Measurements from ENCODE around the gene ROR1.
A peak's percentile ranks its signal among the peaks of the same experiment; 100 is the strongest.

The ROR1 gene

DNA sequence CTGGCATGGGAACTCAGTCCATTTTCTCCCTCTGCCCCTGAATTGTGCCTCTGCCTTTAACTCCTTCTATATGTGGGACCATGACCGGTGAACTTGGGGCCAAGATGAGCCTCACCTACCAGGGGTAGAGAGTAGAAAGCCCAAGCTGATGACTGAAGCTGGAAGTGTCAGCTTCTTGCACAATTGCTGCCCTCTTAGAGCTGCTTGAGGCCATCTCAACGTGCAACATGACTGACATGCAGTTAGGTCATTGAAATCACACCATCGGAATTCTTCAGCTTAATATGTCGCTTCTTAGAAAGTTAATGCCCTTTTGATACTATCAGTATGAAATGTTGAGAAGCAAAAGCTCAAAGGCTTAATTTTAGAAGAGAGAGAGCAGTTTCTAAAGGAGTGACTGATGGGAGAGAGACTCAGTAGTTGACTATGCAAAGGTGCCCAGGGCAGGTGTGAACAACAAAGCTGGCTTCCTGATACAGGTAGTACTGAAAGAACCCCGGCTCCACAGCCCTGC, 340.3 kb downstream of the ROR1 start:
- DNase-seq, result no peak

GRCh38 chr1:64116537-64116936, 342.7 kb downstream of the ROR1 start:
- no peak for DNase-seq

GRCh38 chr1:64117492-64117891, 343.7 kb downstream of the ROR1 start:
- DNase-seq, result no peak

GRCh38 chr1:64121766-64122385, 348.1 kb downstream of the ROR1 start:
- no peak for DNase-seq

GRCh38 chr1:64122588-64122987, 348.8 kb downstream of the ROR1 start:
- no peak for DNase-seq

DNA sequence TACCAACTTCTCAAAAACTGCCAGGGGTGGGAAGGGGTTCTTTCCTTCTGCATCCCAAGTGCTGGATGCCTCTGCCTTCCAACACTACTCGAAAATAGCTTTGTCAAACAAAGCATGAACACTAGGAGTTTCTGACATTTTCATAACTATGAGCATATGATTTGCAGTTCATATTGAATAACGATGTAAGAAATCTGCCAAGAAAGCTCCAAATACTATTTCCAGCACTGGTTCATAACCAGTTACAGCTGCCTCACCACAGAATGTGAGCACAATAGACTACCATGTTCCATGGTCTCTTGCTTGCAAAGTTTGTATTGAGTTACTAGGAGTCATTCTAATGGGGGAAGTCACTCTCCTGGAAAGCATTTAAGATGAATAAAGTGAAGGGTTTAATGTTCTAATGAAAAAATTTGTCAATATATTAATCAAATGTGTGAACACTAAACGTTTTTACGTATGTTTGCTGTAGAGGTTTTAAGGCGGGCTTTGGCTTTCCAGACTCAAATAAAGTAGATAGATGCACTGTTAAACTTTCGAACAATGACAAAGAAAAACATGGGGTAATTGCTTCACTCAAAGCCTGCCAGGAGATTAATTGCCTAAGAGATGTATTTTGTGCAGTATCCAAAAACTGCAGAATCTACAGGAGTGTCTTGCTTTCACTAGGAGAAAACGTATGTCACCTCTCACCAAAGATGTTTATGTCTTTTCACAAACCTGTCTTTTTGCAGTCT, 351.1 kb downstream of the ROR1 start:
- DNase-seq, result no peak

DNA sequence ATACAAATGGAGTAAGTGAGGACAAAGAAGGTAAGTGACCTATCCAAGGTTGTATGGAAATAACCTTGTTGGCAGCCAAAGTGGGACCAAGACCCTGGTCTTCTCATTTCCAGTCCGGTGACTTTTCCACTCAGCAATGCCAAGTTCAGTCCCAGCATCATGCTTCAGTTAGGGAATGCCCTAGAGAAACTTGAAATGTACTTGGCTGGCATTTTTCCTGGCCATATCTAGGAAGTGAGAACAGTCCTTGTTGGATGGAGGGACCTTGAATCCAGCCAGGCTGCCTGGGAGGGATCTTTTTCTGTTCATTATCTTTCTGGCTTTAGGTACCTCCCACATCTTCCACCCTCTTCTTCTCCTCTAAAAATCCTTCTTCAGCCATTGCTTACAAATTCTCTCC, 352.8 kb downstream of the ROR1 start:
- DNase-seq, result no peak

DNA sequence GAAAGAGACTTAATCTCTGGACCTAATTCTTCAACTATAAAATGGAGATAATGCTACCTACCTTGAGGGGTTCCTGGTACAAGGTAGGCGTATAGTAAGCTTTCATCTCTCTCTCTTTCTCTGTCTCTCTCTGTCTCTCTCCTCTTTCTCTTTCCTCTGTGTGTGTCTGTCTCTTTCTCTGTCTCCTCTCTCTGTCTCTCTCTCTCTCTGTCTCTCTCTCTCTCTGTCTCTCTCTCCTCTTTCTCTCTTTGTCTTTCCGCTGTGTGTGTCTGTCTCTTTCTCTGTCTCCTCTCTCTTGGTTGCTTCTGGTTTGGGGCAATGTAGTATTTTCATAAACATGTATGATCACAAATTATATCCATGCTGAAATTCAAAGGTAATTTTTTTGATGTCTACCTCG, 353.5 kb downstream of the ROR1 start:
- DNase-seq, result no peak

- DNase-seq, result no peak
Observed at GRCh38 chr1:64129701-64130100, 355.9 kb downstream of the ROR1 start.

DNA sequence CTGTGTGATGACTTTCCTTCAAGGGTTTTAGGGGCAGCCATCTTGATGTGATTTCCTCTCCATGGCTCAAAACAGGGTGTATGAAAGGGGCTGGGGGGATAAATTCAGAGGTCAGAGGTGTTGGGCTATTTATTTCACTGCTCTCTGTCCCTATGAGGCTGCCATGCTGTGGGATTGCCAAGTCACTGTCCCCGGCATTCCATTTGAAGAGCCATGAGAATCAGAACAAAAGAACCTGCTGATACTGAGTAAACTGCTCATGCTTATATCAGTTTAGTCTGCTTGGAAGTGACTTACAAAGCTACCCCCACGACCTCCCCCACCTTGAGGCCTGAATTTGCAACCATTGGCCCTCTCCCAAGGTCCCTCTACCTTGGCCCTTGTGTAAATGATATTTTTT, 357.3 kb downstream of the ROR1 start:
- no peak for DNase-seq

GRCh38 chr1:64133036-64133435, 359.2 kb downstream of the ROR1 start:
- DNase-seq, result no peak

DNA sequence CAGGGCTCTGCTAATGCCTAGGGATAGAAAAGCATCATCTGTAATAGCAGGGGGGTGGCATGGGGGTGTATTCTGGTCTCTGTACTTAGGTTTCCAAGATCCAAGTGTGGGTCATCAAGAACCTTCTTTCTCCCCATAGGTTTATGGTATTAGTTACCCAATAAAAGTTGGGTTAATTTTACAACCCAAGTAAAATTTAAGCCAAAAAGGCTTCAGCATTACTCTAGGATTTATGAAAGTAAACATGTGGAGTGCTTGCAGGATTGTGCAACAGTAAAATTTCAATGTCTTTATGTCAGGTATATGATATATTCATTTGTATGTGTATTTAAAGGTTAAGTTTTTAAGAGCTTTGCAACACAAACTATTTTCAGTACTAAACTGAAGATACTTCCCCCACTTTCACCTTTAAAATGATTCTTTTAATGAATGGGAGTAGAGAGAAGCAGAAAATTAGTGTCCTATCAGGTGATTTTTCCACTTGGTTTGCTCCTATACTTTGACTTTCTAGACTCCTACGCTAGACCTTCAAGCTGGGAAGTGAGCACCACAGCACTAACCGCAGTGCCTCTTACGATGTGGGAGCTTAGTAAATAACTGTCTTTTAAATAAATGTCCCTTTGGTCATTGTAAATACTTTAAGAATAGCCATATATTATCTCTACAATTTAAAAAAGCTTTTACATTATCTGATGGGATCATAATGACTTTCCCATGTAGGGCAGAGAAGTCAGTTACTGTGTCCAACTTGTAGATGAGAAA, 361.8 kb downstream of the ROR1 start:
- no peak for DNase-seq

DNA sequence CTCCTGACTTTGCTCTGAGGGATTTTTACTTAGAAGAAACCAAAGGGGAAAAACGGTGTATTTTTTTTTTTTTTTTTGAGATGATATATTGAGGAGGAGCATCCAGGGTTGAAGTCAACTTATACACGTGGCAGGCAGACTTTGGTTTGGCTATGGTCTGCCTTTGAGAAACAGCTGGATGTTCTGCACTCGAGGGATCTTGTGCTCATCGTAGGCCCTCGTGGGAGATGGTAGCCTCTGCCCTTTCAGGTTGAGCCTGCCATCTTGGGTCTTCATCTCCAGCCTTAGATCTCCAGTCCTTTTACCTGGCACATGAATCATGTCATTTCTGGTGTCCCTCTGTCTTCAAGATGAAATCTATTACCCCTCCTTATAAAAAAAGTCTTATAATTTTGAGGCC, 362.5 kb downstream of the ROR1 start:
- DNase-seq, result no peak

- peak; percentile 75 to 77 for DNase-seq
Observed at GRCh38 chr1:64136752-64137411, 363.1 kb downstream of the ROR1 start.

DNA sequence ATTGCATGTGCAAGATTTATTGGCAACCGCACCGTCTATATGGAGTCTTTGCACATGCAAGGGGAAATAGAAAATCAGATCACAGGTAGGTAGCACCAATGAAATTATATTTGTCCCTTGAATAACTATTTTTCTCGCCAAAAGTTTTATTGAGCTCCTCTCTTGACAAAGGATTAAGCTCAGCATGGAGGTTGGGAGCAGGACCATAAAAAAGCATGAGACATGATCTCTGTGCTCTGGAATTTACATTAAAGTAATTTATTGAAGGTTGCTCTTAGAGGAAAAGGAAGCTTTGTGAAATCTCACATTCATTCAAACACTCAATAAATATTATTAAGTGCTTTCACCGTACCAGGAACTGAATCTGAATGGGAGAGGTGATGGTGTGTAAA, 363.6 kb downstream of the ROR1 start:
- no peak for DNase-seq

DNA sequence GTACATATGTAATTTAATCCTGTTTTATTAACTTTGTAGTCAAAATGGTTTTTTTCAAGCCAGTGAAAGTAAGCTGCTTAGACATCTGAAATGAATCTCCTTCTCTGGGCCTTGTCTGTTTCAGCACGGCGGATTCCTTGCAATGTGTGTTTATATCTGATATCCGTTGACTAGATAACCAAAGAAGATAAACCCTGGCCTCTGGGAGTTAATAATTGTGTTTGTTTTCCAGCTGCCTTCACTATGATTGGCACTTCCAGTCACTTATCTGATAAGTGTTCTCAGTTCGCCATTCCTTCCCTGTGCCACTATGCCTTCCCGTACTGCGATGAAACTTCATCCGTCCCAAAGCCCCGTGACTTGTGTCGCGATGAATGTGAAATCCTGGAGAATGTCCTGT, 366.1 kb downstream of the ROR1 start:
- DNase-seq, result no peak

- no peak for DNase-seq
Observed at GRCh38 chr1:64140596-64140995, 366.8 kb downstream of the ROR1 start.

DNA sequence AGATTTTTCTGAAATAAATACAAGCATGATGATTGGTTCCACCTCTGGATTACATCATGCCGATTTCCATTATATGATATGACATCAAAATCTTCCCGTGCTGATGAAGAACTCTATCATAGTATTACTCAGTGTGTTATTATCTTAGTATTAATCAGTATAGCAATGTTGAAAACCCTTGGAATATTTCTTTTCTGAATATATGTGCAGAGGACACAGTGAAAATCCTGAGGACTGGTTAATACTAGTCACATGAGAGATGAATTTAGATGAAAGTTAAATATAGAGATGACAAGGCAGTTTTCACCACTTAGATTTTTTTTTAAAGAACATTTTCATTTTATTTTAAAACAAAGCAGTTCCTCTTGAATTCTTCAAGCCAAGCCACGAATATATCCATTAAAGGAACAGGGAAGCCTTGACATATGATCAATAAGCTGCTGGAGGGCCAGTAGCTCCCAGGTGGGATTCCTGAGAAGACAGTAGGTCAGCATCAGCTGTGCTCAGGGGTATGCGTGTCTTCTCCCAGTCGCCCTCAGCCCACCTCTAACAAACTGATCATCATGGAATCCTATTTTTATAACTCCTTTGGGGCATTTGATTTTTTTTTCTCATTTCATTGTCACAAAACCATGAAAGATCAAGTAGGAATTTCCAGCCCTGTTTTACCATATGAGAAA, 373.4 kb downstream of the ROR1 start:
- DNase-seq, result no peak

DNA sequence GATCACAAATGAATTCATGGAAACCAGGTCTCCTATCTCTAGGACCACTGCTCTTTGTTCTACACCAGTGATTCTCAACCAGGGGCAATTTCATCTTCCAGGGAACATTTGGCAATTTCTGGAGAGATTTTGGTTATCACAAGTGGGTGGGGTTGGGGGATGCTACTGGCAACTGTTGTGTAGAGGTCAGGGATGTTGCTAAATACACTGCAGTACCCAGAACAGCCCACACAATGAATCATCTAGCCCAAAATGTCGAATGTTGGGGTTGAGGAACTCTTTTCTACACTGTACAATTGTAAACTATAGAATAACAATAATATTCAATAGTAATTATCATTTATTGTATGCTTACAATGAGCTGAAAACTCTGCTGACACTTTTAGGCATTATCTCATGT, 373.9 kb downstream of the ROR1 start:
- DNase-seq, result no peak

GRCh38 chr1:64150266-64150665, 376.4 kb downstream of the ROR1 start:
- no peak for DNase-seq

DNA sequence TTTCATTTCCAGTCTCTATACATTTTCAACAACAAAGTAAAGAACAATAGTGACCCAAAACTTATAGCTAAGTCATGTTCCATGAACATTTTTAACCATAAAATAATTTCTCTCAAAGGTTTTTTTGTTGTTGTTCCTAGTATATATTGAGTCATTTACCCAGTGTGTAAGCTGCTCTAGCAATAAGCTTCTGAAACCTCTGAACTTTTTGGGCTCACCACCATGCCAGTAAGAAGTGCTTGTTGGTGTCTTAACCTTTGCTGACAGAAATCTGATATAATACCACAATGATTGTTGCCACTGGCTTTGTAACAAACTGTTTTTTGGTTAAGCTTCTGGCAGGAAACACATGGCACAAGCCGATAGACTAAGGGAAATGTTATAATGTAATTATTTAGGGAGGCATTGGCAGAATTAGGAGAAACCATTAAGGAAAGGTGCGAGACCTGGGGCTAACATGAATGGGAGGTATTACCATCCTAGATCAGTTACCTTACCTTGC, 377.0 kb downstream of the ROR1 start:
- no peak for DNase-seq

- no peak for DNase-seq
Observed at GRCh38 chr1:64155278-64155677, 381.5 kb downstream of the ROR1 start.

Data from stimulated activated CD4-positive, alpha-beta T cell treated with anti-CD3 and anti-CD28 coated beads, Interleukin-2, amount 100 ng/mL, for 24 hours (primary cell).